HT1080 (cell line): Measurements from ENCODE around the gene SHANK3. TPM values are rescaled to one million over a fixed set of nuclear protein-coding genes. Genes with fewer than 3 reads are reported as not detected.

Experiments used
- DNase-seq: peaks from one replicate; pipeline ENCODE4 v3.0.0-alpha.2; 2015; ENCODE audit warnings: low read depth
- total RNA-seq: library from RNA; depleted of rRNA; stranded (reverse); fragments of >200 nt; shearing (Covaris generic); gene quantifications from 2 replicates; pipeline ENCODE4 v1.2.3, GENCODE V29; 2014

Gene SHANK3
- total RNA-seq, 1 experiment from 2014 or later = 0.58 TPM

- no peak for DNase-seq
Measured at GRCh38 chr22:50677493-50678217, 5.0 kb downstream of the SHANK3 start.

- no peak for DNase-seq
Measured at GRCh38 chr22:50678218-50678650, 5.6 kb downstream of the SHANK3 start.

GRCh38 chr22:50678651-50679521 lies 6.3 kb downstream of the SHANK3 start:
- no peak for DNase-seq

GRCh38 chr22:50683086-50683993 lies 10.7 kb downstream of the SHANK3 start:
- no peak for DNase-seq

- DNase-seq = peak; percentile 32
Measured at GRCh38 chr22:50683994-50684371, 11.4 kb downstream of the SHANK3 start.

GRCh38 chr22:50684501-50684900 lies 11.9 kb downstream of the SHANK3 start:
- DNase-seq = no peak

GRCh38 chr22:50684986-50685385 lies 12.4 kb downstream of the SHANK3 start:
- DNase-seq = peak; percentile 56

GRCh38 chr22:50686794-50687193 lies 14.2 kb downstream of the SHANK3 start:
- DNase-seq = no peak

- DNase-seq = no peak
Measured at GRCh38 chr22:50687829-50688228, 15.2 kb downstream of the SHANK3 start.

- DNase-seq = no peak
Measured at GRCh38 chr22:50688448-50688847, 15.8 kb downstream of the SHANK3 start.

- DNase-seq = peak; percentile 34
Measured at GRCh38 chr22:50691521-50691920, 18.9 kb downstream of the SHANK3 start.

GRCh38 chr22:50693462-50693861 lies 20.8 kb downstream of the SHANK3 start:
- DNase-seq = no peak

- DNase-seq = no peak
Measured at GRCh38 chr22:50694099-50694605, 21.5 kb downstream of the SHANK3 start.

- no peak for DNase-seq
Measured at GRCh38 chr22:50694766-50695420, 22.3 kb downstream of the SHANK3 start.

GRCh38 chr22:50695421-50696250 lies 23.0 kb downstream of the SHANK3 start:
- no peak for DNase-seq

- no peak for DNase-seq
Measured at GRCh38 chr22:50696251-50696798, 23.7 kb downstream of the SHANK3 start.

GRCh38 chr22:50696799-50697561 lies 24.4 kb downstream of the SHANK3 start:
- DNase-seq = no peak

GRCh38 chr22:50697667-50698506 lies 25.3 kb downstream of the SHANK3 start:
- no peak for DNase-seq
